Epithelial cell of prostate (primary cell): ENCODE data around the gene SIVA1.

ENCODE experiments used
- DNase-seq: peaks from one replicate; pipeline ENCODE4 v3.0.0-alpha.2; 2011; ENCODE audit warnings: low read depth, low spot score
- H3K27ac ChIP-seq: fragments of 450-650 bp; 2 replicates; pipeline ENCODE4 v1.5.1; 2017; ENCODE audit warnings: mild to moderate bottlenecking

SIVA1 gene, protein sequence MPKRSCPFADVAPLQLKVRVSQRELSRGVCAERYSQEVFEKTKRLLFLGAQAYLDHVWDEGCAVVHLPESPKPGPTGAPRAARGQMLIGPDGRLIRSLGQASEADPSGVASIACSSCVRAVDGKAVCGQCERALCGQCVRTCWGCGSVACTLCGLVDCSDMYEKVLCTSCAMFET

DNA sequence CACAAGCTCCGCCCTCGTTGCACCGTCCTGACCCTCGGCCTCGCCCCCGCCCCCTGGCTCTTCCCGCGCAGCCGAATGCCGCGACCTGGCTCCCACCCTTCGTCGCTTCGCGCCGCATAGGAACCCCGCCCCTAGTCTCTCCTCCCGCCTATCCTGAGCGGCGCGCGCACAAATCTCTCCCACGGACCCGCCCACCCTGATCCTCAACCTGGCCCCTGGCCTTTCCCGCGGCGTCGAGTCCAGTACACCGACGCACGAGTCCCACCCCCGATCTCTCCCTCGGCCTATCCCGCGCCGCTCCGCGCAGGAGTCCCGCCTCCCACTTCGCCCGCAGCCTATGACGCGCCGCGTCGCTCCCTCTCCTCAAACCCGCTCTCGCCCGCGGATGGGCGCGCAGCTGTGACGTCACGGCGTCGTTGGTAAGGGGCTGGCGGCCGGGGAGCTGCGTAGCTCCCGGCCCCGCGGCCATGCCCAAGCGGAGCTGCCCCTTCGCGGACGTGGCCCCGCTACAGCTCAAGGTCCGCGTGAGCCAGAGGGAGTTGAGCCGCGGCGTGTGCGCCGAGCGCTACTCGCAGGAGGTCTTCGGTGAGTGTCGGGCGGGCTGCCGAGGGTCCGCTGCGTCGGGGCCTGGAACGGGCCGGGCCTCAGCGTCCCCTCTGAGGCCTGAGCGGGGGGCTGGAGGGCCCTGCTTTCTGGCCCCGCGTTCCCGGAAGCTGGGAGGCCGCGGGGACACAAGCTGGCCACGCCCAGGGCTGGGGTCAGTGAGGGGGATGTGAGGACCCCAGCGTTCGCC is at the start of gene SIVA1:
Gene SIVA1 (plus strand): TSS at position 413 of the 793 bp plus-strand sequence. CDS start 55 bp downstream, at position 468.
- DNase-seq = peak; percentile 94
- peak within 1 kb of the TSS; percentile 57 for H3K27ac ChIP-seq

DNA sequence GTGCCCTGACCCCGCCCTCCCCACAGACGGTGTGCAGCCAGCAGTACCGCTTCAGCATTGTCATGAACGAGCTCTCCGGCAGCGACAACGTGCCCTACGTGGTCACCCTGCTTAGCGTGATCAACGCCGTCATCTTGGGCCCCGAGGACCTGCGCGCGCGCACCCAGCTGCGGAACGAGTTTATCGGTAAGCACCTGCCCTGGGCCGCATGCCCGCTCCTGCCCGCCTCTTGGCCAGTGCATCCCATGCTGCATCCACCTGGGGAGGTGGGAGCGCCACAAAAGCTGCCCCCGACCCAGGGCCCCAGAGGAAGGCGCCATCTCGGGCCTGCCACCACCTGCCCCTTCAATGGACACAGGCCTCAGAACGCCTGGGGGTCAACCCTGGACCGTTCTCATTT is 49.7 kb upstream of the SIVA1 start:
- DNase-seq = no peak
- H3K27ac ChIP-seq = no peak overlapping the region

DNA sequence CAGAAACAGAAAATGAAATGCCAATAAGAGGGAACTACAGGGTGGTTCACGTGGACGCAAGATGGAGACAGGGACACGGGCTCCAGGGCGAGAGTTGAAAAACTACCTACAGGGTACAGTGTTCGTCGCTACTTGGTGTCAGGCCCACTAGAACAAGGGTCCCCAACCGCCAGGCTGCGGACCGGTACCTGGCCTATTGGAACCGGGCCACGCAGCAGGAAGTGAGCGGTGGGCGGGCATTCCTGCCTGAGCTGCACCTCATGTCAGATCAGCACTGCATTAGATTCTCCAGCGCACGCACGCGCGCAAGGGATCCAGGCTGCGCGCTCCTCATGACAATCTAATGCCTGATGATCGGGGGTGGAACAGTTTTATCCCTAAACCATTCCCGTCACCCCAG is 48.7 kb upstream of the SIVA1 start:
- no peak for DNase-seq
- no peak overlapping the region for H3K27ac ChIP-seq

DNA sequence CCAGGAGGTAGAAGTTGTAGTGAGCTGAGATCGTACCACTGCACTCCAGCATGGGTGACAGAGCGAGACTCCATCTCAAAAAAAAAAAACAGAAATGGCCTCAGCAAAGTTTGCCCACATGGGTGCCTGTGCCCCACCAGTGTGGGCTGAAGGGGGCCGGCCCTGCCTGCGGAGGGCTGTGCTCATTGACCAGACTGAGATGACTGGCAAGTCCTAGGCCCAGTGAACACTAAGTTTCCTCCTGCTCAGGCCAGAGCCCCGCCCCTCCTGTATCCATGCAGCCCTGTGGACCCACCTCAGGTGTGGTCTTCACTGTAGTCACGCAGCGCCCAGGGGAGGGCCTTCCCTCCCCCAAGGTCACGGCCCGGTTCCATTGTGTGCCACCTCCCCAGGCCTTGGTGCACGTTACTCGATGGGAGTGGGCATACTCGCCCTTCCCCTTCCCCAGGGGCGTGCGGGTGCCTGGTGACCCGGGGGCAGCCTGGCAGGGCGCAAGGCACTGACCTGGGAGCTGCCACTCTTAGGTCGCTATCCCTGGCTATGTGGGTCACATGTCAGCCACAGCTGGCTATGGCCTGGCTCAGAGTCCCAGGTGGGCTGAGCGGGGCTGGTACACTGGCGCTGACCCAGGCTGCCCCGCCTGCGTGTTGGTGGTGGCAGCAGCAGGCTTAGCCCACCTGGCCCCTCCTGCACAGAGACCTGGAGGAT is 47.5 kb upstream of the SIVA1 start:
- no peak for DNase-seq
- H3K27ac ChIP-seq = no peak overlapping the region

DNA sequence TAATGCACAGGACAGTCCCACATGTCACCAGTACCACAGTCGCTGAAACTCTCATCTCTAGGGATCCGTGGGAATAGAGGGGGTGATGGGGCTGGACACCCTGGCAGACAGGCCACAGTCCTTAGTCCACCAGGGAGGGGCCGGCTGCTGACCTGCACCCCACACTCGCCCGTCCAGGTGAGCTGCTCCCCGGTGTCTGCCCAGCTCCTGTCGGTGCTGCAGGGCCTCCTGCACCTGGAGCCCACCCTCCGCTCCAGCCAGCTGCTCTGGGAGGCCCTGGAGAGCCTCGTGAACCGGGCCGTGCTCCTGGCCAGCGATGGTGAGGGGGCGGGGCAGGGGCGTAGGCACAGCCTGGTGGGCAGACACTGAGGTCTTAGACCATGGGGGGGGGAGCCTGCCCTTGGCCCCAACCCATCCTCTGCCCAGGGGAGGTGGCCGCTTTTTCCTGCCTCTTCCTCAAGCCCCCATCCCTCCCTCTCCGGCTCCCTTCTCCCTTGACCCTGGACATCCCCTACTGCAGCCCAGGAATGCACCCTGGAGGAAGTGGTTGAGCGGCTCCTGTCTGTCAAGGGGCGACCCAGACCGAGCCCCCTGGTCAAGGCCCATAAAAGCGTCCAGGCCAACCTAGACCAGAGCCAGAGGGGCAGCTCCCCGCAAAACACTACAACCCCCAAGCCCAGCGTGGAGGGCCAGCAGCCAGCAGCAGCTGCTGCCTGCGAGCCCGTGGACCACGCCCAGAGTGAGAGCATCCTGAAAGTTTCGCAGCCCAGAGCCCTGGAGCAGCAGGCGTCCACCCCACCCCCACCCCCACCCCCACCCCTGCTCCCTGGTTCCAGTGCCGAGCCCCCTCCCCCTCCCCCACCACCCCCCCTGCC is 46.0 kb upstream of the SIVA1 start:
- no peak overlapping the region for H3K27ac ChIP-seq
- no peak for DNase-seq

DNA sequence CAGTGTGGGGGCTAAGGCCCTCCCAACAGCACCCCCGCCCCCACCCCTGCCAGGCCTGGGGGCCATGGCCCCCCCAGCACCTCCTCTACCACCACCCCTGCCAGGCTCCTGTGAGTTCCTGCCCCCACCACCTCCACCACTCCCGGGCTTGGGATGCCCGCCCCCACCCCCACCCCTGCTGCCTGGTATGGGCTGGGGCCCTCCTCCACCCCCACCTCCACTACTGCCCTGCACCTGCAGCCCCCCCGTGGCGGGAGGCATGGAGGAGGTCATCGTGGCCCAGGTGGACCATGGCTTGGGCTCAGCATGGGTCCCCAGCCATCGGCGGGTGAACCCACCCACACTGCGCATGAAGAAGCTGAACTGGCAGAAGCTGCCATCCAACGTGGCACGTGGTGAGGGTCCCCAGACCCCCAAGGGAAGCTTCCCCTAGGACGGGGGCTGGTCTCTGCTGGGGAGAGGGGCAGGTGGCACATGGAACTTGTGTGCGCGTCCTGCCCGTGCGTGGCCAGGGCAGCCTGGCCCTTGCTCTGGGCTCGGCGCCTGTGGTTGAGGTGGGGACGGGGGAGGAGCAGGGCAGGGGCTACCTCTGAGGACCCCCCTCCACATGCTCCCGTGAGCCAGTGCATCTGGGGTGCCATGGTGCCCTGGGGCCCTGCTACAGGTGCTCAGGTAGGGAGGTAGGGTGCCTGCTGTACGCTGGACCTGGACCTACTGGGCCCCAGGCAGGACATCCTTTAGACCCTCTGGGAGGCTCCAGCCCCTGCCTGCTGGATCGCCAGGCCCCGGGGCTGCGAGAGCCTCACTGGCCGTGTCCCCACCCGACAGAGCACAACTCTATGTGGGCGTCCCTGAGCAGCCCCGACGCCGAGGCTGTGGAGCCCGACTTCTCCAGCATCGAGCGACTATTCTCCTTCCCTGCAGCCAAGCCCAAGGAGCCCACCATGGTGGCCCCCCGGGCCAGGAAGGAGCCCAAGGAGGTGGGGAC is 45.0 kb upstream of the SIVA1 start:
- DNase-seq = no peak
- H3K27ac ChIP-seq = no peak overlapping the region

DNA sequence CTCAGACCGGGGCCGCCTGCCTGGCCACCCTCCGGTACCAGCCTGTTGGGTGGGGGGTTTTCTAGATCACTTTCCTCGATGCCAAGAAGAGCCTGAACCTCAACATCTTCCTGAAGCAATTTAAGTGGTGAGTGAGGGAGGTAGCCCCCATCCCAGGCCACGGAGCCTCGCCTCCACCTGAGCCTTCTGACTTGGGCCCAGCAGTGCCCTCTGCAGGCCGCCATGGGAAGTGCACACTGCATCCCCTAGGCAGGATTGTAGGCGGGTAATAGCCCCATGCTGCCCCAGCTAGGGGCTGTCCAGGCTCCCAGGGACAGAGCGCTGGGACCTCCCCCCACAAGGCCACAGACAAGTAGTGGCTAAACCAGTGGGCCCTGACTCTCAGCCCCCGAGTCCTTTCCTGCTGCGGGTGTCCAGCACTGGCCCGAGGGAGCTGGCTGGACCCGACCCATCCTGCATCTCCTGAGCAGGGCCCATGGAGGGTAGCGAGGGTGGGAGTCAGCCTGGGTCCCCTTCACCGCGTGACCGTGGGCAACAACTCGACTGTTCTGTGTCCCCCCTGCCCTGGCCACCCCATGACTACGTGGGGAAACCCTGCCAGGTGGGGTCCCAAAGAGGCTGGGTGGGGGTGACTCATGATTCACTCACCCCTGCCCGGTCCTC is 44.2 kb upstream of the SIVA1 start:
- no peak for DNase-seq
- no peak overlapping the region for H3K27ac ChIP-seq

DNA sequence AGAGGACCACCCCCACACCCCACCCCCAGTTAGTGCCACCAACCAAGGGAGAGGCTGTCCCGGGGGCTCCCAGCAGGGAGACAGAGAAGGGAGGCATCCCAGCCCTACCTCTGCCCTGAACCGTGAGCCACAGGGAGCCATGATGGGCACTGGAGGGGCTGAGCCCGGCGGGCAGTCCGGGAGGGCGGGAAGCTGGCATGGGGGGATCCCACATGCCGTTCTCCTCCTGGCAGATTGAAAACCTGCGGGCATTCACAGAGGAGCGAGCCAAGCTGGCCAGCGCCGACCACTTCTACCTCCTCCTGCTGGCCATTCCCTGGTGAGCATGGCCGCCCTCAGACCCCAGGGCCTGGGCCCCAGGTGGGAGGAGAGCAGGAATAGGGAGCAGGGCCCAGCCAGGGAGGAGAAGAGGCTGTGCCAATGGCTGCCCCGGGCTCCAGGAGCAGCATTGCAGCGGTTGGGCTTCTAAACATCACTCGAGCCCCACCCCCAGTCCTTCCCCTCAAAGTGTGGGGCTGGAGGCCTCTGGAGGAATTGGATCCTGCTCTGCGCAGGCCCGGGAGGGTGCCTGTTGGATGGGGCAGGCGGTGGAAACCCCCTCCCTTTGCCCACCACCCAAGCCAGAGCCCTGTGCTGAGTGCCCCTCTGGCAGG is 43.4 kb upstream of the SIVA1 start:
- H3K27ac ChIP-seq = no peak overlapping the region
- DNase-seq = no peak

DNA sequence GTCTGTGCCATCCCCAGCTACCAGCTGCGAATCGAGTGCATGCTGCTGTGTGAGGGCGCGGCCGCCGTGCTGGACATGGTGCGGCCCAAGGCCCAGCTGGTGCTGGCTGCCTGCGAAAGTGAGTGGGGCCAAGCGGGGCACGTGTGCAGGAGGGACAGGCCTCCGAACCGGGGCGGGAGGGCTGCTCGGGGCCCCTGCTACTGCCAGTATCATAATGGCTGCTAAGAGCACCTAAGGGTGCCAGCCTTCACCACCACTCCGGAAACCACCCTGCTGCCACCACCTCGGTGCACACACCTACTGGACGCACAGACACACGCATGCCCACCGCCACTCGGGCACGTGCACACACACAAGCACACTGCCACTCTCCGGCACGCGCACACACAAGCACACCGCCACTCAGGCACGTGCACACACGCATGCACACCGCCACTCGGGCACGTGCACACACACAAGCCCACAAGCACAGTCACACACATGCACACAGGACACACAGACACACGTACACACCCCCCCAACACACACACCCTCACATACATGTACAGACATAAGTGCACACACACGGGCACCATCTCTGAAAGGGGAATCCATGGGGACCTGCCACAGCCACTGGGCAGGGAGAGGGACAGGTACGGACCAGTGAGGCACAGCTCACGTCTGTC is 42.7 kb upstream of the SIVA1 start:
- H3K27ac ChIP-seq = no peak overlapping the region

DNA sequence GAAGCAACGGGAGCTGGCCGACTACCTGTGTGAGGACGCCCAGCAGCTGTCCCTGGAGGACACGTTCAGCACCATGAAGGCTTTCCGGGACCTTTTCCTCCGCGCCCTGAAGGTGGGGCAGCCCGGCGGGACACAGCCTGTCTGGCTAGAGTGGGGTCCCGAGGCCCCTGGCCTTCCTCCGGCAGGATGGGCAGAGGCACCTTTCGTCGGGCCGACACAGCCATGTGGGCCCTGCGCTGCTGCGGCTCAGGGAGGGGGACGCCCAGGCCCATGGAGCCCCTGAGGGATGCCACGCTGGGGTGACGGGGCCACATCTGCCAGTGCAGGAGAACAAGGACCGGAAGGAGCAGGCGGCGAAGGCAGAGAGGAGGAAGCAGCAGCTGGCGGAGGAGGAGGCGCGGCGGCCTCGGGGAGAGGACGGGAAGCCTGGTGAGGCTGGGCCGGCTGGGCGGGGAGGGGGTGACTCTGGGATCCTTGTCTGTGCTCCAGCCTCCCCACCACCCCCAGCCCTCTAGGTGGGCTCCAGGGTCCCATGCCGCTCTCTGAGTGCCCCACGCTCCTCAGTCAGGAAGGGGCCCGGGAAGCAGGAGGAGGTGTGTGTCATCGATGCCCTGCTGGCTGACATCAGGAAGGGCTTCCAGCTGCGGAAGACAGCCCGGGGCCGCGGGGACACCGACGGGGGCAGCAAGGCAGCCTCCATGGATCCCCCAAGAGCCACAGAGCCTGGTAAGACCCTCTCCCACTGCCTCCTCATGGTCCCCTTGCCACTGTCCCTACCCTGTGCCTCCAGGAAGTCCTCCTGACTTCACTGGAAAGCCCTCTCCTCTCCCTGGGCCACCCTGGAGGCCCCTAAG is 39.8 kb upstream of the SIVA1 start:
- no peak for DNase-seq
- H3K27ac ChIP-seq = no peak overlapping the region

More for the DNA sequence above, 42.7 kb upstream of the SIVA1 start:
- DNase-seq = no peak

DNA sequence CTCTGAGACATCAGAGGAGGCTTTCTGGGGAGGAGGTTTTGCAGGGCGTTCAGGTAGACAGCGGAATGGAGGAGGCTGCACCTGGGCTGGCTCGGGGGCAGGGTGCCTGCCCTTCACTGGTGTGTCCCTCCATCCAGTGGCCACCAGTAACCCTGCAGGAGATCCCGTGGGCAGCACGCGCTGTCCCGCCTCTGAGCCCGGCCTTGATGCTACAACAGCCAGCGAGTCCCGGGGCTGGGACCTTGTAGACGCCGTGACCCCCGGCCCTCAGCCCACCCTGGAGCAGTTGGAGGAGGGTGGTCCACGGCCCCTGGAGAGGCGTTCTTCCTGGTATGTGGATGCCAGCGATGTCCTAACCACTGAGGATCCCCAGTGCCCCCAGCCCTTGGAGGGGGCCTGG is 38.9 kb upstream of the SIVA1 start:
- no peak overlapping the region for H3K27ac ChIP-seq
- DNase-seq = no peak

DNA sequence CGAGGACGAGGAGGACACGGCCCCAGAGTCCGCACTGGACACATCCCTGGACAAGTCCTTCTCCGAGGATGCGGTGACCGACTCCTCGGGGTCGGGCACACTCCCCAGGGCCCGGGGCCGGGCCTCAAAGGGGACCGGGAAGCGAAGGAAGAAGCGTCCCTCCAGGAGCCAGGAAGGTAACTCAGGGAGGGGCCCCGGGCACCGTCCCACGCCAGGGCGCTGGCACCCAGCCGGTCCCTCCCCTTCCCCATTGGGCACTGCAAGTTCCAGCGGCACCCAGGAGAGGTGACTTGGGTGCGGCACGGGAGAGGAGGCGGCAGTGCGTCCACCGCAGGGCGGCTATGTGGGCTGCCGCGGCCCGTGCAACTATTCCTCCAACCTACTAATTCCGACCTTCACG is 38.3 kb upstream of the SIVA1 start:
- DNase-seq = no peak
- no peak overlapping the region for H3K27ac ChIP-seq

DNA sequence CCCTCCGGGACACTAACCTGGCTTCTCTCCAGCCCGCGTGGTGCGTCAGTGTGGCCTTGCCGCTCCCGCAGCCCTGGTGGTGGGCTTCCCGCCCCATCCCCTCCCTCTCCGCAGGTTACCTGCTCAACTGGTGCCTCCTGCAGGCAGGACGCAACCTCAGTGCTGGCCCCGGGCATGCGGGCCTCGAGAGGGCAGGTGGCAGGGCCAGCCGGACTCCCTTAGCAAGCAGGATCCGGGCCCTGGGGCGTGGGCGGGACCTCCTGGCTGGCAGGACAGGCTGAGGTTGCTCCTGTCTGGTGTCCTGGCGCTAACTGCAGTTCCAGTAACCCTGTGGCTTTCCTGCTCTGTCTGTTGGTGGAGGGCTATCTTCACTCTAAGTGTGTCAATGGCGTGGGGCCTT is 37.5 kb upstream of the SIVA1 start:
- DNase-seq = no peak
- H3K27ac ChIP-seq = no peak overlapping the region

DNA sequence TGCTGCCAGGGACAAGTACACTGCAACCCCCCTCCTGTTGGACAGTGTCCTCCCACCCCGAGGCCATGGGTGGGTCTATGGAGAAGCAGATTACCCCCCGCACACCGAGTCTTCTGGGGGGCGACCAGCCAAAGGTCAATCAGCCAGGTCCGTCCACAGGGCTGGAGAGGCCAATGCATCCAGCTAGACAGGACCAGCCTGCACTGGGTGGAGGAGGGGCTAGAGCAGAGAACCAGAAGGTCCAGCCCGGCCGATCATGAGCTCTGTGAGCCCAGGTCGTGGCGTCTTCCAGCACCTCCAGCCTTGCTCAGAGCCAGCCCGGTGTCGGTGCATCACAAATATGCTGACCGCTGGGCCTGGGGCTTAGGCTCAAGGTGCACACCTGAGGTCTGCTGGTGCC is 37.1 kb upstream of the SIVA1 start:
- no peak for DNase-seq
- no peak overlapping the region for H3K27ac ChIP-seq

DNA sequence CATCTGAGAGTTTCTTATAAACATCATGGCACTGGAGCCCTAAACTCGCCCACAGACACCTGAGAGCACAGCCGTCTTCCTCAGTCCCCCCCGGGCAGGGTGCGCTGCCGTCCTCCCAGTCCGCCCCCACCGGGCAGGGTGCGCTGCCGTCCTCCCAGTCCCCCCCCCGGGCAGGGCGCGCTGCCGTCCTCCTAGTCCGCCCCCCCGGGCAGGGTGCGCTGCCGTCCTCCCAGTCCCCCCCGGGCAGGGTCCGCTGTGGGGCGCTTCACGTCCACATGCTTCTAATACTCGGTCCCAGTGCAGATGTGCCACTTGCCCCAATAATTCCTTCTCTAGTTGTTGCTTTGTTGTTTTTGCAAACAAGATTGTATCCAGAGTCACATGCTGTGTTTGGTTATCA is 35.8 kb upstream of the SIVA1 start:
- DNase-seq = no peak
- H3K27ac ChIP-seq = no peak overlapping the region

DNA sequence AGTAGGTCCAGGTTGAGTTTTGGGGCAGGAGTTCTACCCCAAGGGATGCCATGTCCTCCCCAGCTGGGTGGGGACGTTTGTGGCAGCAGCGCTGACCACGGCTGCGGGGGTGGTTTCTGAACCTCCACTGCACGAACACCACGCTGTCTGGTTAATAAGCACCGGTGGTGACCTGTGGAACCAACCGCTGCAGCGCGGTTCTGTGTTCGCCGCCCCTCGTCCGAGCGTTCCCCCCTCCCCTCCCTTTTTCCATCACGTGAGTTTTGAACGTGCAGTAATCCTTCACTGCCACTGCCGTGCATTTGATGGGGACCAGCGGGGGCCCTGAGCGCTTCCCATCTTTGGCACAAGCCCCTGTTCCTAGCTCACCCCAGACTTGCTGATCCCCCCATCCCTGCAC is 35.3 kb upstream of the SIVA1 start:
- DNase-seq = no peak
- no peak overlapping the region for H3K27ac ChIP-seq

DNA sequence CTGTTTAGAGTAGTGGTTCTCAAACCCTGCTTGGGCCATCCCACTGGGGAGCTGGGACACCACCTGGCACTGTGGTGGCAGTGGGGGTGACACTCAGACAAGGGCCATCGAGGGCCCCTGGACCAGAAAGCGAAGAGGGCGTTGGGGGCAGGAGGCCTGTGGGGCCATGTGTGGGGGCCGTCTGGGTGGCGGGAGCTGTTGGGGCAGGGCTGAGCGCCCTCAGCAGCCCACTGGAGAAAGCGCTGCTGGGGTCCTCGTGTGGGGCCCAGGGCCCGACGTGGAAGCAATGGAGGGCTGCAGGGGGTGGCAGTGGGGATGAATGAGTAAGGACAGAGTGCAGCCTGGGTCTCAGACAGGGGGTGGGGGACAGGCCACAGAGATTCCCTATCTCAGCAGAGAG is 34.8 kb upstream of the SIVA1 start:
- DNase-seq = no peak
- no peak overlapping the region for H3K27ac ChIP-seq
